Thymus (tissue), 11 donors: ENCODE results near the gene SP4. TPM values are rescaled to one million over a fixed set of nuclear protein-coding genes. Genes with fewer than 3 reads are reported as not detected.

Source experiments
- DNase-seq, 9 donors: peaks; one replicate each; pipeline ENCODE4 v3.0.0-alpha.2; 2013; ENCODE audit warnings: low spot score in 9 of 9, low read depth in 6 of 9, missing footprints in 1 of 9
- H3K27ac ChIP-seq, 2 donors: one replicate each; pipeline ENCODE4 v1.5.1; 2013; ENCODE audit warnings: control low read depth in 1 of 2, low read depth in 1 of 2, low read length in 1 of 2, mild to moderate bottlenecking in 1 of 2, moderate library complexity in 1 of 2
- H3K27me3 ChIP-seq, 2 donors: one replicate each; pipeline ENCODE4 v1.5.1; 2013; ENCODE audit warnings: low read length in 1 of 2; ENCODE audit not compliant: control insufficient read depth in 2 of 2, insufficient read depth in 1 of 2
- H3K36me3 ChIP-seq, 2 donors: one replicate each; pipeline ENCODE4 v1.5.1; 2013; ENCODE audit warnings: low read length in 1 of 2, mild to moderate bottlenecking in 1 of 2, moderate library complexity in 1 of 2; ENCODE audit not compliant: control insufficient read depth in 2 of 2, insufficient read depth in 2 of 2
- H3K4me1 ChIP-seq, 2 donors: one replicate each; pipeline ENCODE4 v1.5.1; 2013; ENCODE audit warnings: low read length in 2 of 2; ENCODE audit not compliant: control insufficient read depth in 2 of 2, insufficient read depth in 2 of 2
- H3K4me3 ChIP-seq, 2 donors: one replicate each; pipeline ENCODE4 v1.5.1; 2013; ENCODE audit warnings: low read length in 2 of 2, control low read depth in 1 of 2, mild to moderate bottlenecking in 1 of 2
- H3K9me3 ChIP-seq, 2 donors: one replicate each; pipeline ENCODE4 v1.5.1; 2013; ENCODE audit warnings: low read length in 1 of 2, mild to moderate bottlenecking in 1 of 2; ENCODE audit not compliant: control insufficient read depth in 2 of 2, insufficient read depth in 1 of 2
- WGBS: extraction: QIAGEN DNeasy Blood & Tissue Kit; methylation state at CpG from one replicate; pipeline ENCODE4 v1.1.7; 2013; 5-methylcytosine and 5-hydroxymethylcytosine counted together
- polyA plus RNA-seq: library from polyadenylated mRNA; stranded (reverse); fragments of 200-250 nt; gene quantifications from one replicate; pipeline ENCODE4 v1.2.3, GENCODE V29; 2013
- total RNA-seq: library from RNA; stranded (reverse); fragments of 120-200 nt; gene quantifications from one replicate; pipeline ENCODE4 v1.2.4, GENCODE V29; 2013
- donor health status: healthy.

SP4 gene
- total and polyA plus RNA-seq, 2 donors: 9.1 to 21.2 TPM

DNA sequence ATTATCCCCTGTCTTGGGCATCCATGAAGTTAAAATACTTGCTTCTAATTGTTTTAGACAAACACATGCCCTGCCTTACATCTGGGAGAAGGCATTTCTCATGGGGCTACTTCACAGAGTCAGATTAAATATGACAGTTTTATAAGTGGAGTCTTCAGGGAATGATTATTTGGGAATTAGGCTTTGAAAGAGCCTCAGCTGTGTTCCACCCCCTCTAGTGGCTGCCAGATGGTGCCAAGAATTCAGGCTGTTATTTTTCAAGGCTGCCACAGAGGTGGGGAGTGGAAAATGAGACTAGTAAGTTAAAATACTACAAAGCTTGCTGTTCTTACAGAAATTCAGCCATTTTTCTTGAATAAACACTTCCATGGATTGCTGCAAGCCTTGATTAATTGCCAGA is 69.2 kb downstream of the SP4 start:
- peaks cover 4% of the 10 kb centered on the region in 2 donors for H3K36me3 ChIP-seq
- H3K27ac ChIP-seq: no peak overlapping the region
- DNase-seq: no peak
- H3K4me1 ChIP-seq: no peaks in the 10 kb centered on the region
- no peaks in the 10 kb centered on the region for H3K27me3 ChIP-seq
- H3K4me3 ChIP-seq: no peak overlapping the region
- H3K9me3 ChIP-seq: peaks cover 0 to 9% of the 10 kb centered on the region in 2 donors

DNA sequence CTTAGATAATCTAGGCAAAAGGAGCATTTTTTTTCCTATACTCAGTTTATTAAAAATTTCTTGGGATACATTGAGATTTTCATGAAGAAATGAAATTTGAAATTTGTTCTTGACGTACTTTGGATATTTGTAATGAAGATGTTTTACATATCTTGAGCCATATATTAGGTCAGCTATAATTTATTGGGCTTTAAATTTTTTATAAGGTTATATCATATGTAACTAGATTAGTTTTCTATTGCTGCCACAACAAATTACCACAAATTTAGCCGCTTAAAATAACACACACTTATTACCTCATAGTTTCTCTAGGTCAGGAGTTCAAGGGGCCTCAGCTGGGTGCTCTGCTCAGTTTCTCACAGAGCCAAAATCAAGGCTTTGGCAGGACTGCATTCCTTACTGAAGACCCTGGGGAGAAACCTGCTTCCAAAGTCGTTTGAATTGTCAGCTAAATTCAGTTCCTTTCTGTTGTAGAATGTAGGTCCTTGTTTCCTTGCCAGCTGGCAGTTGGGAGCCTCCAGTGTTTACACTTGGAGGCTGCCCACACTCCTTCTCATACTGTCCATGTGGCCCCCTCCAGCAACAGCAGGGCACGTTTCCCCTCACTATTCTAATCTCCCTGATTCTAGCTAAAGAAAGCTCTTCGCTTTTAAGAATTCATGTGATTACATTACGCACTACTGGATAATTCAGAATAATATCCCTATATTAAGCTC is 72.4 kb downstream of the SP4 start:
- peaks cover 4 to 8% of the 10 kb centered on the region in 2 donors for H3K36me3 ChIP-seq
- H3K27ac ChIP-seq: no peak overlapping the region
- no peak overlapping the region for H3K4me3 ChIP-seq
- no peaks in the 10 kb centered on the region for H3K27me3 ChIP-seq
- peaks cover 0 to 4% of the 10 kb centered on the region in 2 donors for H3K9me3 ChIP-seq
- 95% methylated on average over 6 of the region's 6 CpGs for WGBS
- no peaks in the 10 kb centered on the region for H3K4me1 ChIP-seq
- DNase-seq: no peak

DNA sequence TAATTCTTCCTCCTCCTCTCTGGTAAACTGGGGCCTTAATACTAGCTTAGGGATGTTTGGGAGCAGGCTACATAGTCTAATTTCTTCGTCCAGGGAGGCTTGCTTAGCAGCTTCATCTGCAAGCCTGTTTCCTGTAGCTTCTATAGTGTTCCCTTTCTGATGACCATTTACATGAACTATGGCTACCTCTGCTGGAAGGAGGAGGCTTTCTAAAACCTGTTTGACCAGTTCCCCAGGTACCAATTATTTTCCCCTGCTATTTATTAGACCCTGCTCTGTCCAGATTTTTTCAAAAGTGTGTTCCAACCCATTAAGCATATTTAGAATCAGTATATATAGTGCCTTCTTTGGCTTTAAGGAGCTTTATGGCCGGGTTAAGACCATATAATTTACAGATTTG is 76.1 kb downstream of the SP4 start:
- no peak overlapping the region for H3K4me3 ChIP-seq
- no peaks in the 10 kb centered on the region for H3K27me3 ChIP-seq
- H3K27ac ChIP-seq: no peak overlapping the region
- DNase-seq: no peak
- WGBS: 96% methylated on average over 2 of the region's 2 CpGs
- no peaks in the 10 kb centered on the region for H3K4me1 ChIP-seq
- H3K36me3 ChIP-seq: peaks cover 11 to 15% of the 10 kb centered on the region in 2 donors
- H3K9me3 ChIP-seq: peaks cover 1 to 5% of the 10 kb centered on the region in 2 donors

- DNase-seq: peak in 8 of 9 donors; percentile 2 to 42 (median 16)
- no peak overlapping the region for H3K4me3 ChIP-seq
- H3K9me3 ChIP-seq: peaks cover 1 to 5% of the 10 kb centered on the region in 2 donors
- H3K4me1 ChIP-seq: no peaks in the 10 kb centered on the region
- H3K27ac ChIP-seq: no peak overlapping the region
- peaks cover 9 to 12% of the 10 kb centered on the region in 2 donors for H3K36me3 ChIP-seq
- 97% methylated on average over 8 of the region's 8 CpGs for WGBS
- H3K27me3 ChIP-seq: no peaks in the 10 kb centered on the region
Observed at GRCh38 chr7:21507627-21508343, 79.9 kb downstream of the SP4 start.

DNA sequence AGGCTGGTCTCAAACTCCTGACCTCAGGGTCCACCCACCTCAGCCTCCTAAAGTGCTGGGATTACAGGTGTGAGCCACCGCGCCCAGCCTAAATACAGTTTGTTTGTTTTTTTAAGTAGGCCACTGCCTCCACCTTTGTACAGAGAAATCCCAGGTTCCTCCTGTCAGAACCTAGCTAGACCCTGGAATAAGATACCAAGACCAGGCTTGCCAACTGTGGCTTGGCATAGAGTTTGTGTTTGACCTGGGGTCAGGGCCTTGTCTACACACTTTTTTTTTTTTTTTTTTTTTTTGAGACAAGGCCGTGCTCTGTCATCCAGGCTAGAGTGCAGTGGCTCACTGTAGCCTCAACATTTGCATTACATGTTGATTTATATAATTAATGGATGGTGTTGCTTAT is 80.7 kb downstream of the SP4 start:
- H3K27me3 ChIP-seq: no peaks in the 10 kb centered on the region
- H3K9me3 ChIP-seq: peaks cover 1 to 5% of the 10 kb centered on the region in 2 donors
- H3K27ac ChIP-seq: no peak overlapping the region
- peaks cover 9 to 12% of the 10 kb centered on the region in 2 donors for H3K36me3 ChIP-seq
- H3K4me1 ChIP-seq: no peaks in the 10 kb centered on the region
- no peak for DNase-seq
- WGBS: 96% methylated on average over 3 of the region's 3 CpGs
- H3K4me3 ChIP-seq: no peak overlapping the region

DNA sequence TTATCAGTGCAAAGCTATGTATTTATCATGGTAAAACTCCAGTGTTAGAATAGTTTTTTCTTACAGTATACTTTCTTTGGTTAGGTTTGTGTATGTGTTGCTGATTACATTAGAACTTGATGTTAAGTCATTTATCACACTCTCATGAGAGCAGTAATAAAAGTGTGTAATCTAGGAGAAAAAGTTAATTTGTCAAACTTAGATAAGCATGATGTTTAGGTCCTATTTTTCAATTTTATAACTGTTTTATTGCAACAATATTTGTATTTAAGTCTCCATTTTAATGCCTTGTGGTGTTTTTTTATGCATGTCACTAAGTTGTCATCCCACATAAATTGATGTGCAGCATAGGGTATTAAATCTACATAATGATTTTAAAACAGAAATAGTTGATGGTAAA is 86.2 kb downstream of the SP4 start:
- peaks cover 0 to 5% of the 10 kb centered on the region in 2 donors for H3K36me3 ChIP-seq
- no peaks in the 10 kb centered on the region for H3K9me3 ChIP-seq
- H3K4me1 ChIP-seq: no peaks in the 10 kb centered on the region
- no peak for DNase-seq
- H3K4me3 ChIP-seq: no peak overlapping the region
- no peak overlapping the region for H3K27ac ChIP-seq
- H3K27me3 ChIP-seq: no peaks in the 10 kb centered on the region

- no peak overlapping the region for H3K27ac ChIP-seq
- H3K4me3 ChIP-seq: no peak overlapping the region
- H3K36me3 ChIP-seq: no peaks in the 10 kb centered on the region
- no peaks in the 10 kb centered on the region for H3K27me3 ChIP-seq
- H3K4me1 ChIP-seq: no peaks in the 10 kb centered on the region
- no peak for DNase-seq
- WGBS: 98% methylated on average over 1 of the region's 1 CpG
- H3K9me3 ChIP-seq: peaks cover 0 to 7% of the 10 kb centered on the region in 2 donors
Observed at GRCh38 chr7:21524680-21525079, 96.8 kb downstream of the SP4 start.

- Histone ChIP-seq H3K9me3 (peaks cover 0 to 7% of the 10 kb centered on the region in 2 donors), H3K36me3 (no peaks in the 10 kb centered on the region), H3K27ac (no peak overlapping the region), H3K4me3 (no peak overlapping the region), H3K27me3 (no peaks in the 10 kb centered on the region), H3K4me1 (no peaks in the 10 kb centered on the region)
- peak in 2 of 9 donors; percentile 10 to 41 for DNase-seq
Observed at GRCh38 chr7:21526007-21526406, 98.1 kb downstream of the SP4 start.

GRCh38 chr7:21526448-21526847 is 98.6 kb downstream of the SP4 start:
- Histone ChIP-seq H3K4me3 (no peak overlapping the region), H3K36me3 (no peaks in the 10 kb centered on the region), H3K9me3 (peaks cover 0 to 7% of the 10 kb centered on the region in 2 donors), H3K27me3 (no peaks in the 10 kb centered on the region), H3K4me1 (no peaks in the 10 kb centered on the region), H3K27ac (no peak overlapping the region)
- no peak for DNase-seq
- over 99% methylated on average over 3 of the region's 3 CpGs for WGBS
